RPMI8226 (cell line): Measurements from ENCODE around the gene AFAP1.

ENCODE experiments used
- DNase-seq: peaks from one replicate; pipeline ENCODE4 v3.0.0-alpha.2; 2015

The AFAP1 gene, protein sequence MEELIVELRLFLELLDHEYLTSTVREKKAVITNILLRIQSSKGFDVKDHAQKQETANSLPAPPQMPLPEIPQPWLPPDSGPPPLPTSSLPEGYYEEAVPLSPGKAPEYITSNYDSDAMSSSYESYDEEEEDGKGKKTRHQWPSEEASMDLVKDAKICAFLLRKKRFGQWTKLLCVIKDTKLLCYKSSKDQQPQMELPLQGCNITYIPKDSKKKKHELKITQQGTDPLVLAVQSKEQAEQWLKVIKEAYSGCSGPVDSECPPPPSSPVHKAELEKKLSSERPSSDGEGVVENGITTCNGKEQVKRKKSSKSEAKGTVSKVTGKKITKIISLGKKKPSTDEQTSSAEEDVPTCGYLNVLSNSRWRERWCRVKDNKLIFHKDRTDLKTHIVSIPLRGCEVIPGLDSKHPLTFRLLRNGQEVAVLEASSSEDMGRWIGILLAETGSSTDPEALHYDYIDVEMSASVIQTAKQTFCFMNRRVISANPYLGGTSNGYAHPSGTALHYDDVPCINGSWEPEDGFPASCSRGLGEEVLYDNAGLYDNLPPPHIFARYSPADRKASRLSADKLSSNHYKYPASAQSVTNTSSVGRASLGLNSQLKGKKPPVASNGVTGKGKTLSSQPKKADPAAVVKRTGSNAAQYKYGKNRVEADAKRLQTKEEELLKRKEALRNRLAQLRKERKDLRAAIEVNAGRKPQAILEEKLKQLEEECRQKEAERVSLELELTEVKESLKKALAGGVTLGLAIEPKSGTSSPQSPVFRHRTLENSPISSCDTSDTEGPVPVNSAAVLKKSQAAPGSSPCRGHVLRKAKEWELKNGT

DNA sequence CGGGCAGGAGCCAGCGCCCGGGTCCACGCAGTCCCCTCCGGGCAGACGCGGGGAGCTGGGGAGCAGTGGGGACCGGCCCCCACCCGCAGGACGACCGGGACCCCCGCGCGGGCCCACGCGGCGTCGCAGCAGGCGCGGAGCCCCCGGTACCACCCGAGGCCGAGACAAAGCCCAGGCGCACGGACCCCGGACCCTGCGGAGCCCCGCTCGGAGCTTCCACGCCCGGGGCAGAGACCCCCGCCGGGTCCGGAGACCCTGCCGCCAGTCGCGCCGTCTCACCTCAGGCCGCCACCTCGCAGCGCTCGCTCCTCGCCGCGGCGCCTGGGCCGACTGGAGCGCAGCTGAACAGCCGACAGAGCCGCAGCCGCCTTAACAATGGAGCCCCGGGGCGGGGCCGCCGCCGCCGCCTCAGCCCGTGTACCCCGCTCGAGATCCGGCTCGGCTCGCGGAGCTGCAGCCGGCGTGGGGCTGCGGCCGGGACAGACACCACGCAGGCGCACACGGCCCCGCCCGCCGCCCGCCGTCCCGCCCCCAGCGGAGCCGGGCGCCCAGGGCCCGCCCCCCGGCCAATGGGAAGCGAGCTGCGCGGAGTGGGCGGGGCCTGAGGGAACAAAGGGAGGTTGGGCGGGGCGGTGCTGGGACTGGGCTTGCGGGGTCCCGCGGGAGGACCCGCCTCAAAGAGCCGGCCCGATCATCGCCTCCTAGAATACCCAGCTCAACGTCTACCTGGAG lies at the start of gene AFAP1:
TSS of gene AFAP1 (minus strand) at position 485 of the 732 bp plus-strand sequence. CDS start 67,783 bp downstream, outside the sequence.
- peak; percentile 59 for DNase-seq

DNA sequence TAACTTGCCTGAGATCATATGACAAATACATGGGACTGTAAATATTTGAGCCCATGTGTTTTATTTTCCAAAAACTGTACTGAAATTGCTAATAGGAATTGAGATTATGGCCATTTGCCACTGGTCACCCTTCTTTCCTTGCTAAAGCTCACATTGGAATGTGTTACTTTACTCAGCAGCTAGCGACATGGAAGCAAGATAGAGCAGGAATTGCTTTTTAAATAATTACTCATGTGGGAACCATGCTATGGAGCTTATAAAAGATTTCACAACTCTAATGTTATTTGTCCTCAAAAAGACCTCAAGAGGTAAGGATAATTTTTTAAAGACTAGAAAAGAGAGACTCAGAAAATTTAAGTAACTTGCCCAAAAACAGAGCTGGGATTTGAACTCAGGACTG lies 48.8 kb upstream of the AFAP1 start:
- no peak for DNase-seq

DNA sequence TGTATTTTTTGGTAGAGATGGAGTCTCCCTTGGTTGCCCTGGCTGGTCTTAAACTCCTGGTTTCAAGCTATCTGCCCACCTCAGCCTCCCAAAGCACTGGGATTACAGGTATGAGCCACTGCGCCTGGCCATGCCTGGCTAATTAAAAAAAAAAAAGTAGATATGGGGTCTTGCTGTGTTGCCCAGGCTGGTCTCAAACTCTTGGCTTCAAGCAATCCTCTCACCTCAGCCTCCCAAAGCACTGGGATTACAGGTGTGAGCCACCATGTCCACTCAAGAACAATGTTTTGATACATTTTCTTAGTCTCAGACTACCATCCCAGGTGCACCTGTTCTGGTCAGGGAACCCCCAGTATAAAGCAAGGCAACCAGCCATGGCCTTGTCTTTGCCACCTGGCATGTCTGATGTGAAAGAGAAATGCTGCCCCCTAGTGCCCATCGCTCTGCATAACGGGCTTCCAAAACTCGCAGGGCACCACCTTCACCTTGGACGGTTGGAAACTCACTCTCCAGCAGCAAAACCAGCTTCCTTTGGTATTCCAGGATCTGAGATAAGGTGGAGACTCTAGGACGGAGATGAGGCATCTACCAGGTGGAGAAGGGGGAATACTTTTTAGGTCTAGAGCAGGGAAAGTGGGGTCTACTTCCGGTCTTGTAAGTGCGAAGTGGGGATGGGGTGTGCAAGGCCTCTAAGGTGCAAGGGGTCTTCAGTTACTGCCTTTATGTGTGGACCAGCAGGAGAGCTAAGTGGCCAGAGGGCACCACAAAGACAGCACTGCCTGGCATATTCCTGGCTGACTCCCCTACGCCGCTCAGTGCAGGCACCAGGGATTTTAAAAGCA lies 47.7 kb upstream of the AFAP1 start:
- DNase-seq: peak; percentile 72

DNA sequence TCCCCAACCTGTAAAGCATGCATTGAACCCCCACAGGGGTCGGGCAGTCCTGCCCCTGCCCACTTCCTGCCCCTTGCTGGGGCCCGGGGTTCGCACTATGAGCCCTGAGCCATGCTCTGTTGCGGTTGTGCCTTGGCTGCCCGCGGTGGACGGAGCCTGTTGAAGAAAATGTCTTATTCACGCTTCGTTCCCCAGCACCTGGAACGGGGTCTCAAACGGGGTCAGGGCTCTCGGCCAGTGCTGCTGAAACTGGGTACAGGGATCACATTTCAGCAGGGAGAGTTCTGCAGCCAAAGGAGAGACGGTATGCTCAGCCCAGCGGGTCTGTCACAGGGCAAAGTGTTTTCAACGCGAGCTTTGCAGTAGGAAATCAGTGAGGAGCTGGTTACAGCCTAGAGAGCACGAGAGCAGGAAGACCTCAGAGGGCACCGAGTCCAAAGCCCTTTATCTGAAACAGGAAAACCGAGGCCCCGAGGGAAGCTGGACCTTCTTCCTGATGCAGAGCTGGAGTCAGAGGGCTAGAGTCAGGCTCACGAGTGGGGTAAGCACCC lies 46.3 kb upstream of the AFAP1 start:
- DNase-seq: no peak

DNA sequence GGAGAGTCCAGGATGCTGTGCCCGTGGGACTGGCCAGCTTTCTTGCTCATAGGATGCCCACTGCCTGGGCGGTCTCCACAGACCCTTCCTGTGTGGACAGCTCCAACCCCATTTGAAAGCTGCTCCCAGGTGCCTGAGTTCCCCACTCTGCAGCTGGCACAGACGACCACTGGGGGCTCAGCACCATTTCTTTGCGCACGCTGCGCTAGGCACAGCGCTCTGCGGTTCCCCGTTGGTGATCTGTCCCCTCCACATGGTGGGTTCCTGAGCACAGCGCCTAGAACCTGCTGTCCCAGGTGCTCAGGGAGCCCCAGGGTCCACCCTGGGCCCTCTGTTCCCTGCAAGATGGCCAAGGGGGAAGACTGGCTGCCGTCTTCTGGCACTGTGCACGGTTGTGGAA lies 45.4 kb upstream of the AFAP1 start:
- DNase-seq: no peak

DNA sequence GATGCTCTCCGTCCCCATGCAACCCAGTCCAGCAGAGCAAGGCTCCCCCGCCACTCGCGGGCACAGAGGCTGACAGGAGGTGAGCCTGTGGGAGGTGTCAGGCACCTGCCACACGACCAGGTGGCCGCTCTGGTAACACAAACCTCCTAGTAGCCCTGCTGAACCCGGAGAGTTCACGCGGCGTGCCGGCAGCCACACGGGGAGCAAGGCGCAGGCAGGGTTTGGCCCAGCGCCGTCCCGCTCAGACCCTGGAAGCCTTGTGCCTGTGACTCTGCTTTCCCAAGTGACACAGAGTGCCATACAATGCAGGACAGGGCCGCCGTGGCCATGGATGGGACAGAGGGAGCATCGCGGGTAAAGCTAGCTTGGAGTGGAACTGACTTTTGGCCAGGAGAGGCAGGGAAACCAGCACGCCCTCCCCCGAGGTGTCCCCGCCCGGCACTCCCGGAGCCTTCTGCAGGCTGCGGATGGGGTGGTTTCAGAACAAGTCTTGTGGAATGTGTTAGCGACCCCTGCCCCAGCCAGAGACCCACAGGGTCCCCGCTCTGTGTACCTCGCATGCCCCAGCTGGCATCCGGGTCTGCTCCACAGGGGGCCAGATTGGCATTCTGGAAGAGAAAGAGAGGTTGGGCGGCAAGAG lies 44.7 kb upstream of the AFAP1 start:
- DNase-seq: no peak

DNA sequence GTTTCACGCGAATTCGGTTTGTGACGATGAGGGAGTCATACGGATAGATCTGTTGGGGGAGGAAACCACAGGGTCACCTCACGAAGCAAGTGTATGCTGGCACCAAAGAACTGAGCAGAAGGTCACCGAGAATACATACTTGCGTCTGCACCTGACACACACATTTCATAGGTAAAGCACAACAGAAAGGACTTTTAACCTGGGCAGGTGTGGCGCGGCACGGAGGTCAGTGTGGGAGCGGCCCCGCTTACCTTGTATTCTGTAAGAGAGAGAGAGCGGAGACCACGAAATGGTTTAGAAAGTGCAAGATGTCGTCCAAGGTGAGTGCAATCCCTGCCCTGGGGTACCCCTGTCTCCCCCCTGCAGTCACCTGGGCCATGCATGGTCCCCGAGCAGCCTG lies 43.6 kb upstream of the AFAP1 start:
- DNase-seq: no peak

DNA sequence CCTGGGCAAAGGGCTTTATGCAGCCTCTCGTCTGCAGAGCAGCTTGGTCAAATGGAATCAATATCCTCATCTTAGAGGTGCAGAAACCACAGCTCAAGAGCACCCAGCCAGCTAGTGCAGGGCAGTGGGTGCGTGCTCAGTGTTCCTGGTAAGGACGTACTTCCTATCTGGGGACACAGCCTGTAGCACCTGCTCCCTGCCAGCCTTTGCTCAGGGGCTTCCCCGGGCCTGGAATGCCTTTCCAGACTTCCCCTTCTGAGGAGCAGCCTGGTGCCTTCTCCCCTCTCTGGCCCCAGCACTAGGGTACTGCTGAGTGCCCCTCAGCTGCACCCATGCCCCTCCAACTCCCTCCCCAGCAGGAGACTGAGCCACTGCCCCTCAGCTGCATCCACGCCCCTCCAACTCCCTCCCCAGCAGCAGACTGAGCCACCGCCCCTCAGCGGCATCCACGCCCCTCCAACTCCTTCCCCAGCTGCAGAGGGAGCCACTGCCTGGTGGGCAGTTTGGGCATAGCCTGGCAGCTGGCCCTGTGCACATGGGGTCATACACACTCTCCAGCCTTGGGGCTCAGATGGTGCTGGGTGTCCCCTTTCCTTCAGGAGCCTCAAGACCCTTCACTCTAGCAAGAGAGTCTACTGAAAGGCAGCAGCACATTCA lies 42.2 kb upstream of the AFAP1 start:
- DNase-seq: no peak

DNA sequence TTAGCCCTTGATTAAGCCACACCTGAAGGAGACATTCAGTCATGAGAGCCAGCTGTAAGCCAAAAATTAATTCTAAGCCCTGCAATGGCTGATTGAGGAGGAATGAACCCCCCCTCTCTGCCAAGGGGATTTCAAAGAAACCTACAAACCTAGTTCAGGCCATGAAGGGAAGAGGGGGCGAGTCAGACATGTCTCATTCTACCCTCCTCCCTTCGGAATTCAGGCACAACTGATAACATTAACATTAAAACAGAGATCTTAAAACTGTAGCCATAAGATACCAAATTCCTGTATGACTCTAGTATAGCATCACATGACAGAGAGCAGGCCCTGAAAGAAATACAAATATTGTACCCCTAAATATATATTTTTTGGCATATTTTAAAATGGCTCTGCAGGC lies 40.4 kb upstream of the AFAP1 start:
- no peak for DNase-seq

DNA sequence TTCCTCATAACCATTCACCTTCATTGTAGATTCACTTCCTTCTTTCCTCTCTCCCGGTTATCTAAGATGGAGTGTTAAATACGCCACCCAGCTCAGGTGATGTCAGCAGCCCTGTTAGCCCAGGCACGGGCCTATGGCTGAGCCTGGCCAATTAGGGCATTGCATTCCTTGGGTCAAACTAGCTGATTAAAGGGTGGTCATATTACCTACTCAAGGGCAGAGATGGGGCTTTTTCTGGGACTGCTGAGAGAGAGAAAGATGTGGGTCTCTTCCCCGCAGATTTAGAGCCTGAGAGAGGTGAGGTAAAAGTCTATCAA lies 39.9 kb upstream of the AFAP1 start:
- no peak for DNase-seq

DNA sequence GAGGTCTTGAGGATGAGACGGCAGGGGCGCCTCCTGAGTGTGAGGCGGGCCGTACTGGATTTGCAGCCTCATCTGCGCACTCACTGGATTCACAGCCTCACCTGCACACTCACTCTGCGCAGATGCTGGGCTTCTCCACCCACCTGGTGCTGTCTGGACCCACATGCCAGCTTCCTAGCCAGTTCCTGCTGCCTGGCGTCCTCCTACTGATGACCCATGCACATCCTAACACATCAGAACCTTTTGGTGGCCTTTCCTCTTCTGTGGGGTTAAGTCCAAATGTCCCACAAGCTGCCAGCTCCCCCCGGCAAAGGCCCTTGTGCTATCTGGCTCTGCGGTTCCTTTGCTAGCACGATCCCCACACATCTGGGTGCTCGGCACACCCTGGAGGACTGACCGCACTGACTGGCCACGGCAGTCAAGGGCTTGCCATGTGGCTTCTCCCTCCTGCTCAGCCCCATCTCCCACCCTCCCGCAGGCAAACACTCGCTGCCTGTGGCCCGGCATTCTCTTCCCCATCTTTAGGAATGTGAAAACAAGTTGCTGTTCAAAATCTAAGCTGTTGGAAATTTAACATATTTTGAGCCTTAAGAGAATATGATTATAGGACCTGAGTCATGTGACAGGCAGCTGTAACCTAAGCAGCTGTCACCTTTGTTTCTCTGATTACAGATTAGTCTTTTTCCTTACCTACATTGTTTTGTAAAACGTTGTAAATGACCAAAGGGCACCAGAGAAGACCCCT lies 39.4 kb upstream of the AFAP1 start:
- DNase-seq: no peak

DNA sequence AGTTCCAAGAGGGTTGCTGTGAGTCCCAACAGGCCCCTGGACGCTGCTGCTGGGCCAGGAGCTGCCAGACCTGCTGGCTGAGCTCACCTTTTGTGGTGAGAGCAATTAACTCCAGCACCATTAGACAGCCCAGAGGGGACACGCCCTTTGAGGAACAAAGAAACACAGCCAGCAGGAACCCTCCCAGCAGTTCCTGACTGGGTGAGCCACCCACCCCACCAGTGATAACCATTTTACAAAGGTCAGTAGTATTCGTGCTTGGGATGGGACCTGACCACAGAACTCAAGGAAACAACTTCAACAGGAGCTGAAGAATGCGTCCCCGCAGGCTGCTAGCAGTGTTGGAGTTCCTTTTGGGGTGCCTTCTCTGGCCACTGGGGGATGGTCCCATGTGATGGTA lies 38.8 kb upstream of the AFAP1 start:
- no peak for DNase-seq

DNA sequence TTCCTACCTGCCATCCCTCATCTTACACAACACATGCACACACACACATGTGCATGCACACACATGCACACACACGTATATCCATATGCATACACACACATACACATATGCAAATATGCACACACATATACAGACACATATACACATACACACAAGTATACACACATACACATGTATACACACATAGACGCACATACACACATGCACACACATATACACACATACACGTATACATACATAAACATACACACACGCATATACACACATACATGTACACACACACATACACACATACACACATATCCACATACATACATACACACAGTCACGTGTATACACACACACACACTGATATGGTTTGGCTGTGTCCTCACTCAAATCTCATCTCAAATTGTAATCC lies 37.0 kb upstream of the AFAP1 start:
- no peak for DNase-seq

DNA sequence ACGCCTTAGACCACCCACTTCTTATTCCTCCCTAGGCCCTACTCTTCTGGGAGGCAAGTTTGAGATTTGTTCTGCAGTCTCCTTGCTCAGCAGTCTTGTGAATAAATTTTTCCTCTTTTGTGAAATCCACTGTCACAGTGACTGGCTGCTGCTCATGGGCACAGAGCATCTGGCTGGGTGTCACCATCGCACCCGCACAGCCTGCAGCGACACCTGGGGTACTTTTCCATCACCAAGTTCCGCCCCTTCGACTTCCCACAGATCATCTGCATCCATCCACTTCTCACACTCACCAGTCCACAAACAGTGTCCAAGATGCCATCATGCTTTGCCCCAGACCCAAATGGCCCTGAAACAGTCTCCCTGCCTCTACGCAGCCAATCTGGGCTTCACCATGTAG lies 36.4 kb upstream of the AFAP1 start:
- no peak for DNase-seq

DNA sequence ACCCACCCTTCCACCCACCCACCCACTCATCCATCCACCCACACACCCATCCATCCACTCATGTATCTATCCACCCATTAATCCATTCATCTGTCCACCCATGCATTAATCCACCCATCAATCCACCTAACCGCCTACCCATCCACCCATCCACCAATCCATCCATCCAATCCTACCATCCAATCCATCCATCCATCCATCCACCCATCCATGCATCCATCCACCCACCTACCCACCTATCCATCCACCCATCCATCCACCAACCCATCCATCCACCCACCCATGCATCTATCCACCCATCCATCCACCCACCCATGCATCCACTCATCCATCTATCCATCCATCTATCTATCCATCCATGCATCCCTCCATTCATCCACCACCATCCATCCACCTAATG lies 34.8 kb upstream of the AFAP1 start:
- DNase-seq: no peak

DNA sequence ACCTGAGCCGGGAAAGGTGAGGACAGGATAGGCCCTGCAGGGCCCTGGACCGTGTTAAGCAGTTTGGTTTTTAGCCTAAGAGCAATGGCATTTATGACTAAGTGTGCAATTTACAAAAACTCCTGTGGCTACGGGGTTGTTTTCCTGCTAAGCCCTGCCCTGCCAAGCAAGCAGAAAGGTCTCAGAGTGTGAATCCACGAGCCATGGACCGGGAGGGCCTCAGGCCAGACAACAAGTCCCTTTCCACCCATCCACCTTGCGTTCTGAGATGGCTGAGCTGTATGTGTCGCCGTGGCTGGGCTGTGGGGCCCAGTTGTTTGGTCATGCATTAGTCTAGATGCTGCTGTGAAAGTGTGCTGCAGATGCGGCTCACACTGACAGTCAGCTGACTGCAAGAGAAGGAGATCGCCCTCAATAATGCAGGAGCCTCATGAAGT lies 33.9 kb upstream of the AFAP1 start:
- no peak for DNase-seq

DNA sequence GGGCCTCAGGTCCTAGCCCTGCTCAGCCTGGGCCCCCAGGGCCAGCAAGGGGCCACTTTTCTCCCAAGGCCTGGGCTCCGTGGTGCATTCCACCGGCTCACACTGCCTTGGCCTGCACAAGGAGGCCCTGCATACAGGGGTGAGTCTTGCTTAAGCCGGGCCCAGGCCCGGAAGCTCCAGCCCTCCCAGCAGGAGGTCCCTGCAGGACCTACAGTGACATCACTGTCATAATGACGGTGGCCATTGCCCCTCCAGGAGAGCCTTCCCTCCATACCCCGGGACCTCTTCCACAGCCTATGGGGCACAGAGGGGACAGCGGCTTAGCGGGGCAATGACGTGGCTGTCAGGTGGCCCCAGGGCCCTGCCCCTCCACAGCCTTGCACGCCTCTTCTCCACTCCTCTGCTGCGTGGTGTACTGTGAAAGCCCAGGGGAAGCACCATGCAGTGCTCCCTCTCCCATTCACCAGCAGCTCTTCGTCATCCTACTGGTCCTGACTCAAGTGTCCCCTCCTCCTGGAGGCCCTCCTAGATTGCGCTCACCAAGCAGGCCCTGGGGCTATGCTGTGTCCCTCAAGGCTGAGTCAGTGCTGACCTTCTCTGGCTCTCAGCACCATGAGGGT lies 32.3 kb upstream of the AFAP1 start:
- DNase-seq: no peak

DNA sequence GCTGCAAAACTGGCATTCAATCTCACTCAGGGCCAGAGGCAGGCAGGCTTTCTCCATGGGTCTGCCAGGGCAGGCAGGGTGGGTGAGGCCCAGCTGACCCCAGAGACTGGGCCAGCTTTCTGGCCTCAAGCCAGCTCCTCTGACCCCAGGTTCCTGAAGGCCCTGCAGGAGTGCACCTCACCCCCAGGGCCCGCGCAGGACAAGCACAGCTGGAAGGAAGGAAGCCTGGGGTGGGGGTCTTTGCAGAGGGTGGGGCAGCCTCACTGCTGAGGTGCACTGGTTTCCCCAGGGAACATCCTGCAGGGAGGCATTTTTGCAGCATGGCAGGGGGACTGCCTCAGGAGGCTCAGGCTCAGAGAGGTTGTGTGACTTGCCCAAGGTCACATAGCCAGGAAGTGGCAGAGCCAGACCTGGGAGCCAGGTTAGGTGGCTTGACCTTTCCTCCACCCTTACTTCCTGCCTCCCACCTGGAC lies 31.5 kb upstream of the AFAP1 start:
- DNase-seq: no peak

DNA sequence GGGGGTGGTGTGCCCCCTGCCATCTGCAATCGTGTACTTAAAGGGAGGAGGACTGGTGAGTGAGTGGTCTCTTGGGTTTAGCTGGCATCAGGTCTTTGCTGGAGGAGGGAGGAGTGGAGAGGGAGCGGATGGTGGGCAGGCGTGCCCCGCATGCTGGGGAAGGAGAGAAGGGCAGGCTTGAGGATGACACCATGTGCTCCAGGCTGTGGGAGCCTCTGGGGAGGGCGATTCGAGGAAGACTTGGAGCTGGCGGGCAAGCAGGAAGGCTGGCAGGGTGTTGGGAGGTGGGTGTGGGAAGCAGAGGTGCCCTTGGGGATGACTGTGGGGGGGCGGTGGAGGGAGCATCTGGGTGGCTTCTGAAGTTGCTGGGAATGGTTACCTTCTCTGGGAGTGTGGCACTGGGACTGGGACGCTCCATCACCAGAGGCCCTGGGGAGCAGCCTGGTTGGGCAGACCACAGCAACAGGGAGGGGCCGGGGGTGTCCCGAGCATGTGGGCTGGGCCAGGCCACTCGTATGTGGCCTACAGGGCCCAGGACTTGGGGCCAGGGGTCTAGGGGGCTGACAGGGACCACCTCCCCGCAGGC lies 30.8 kb upstream of the AFAP1 start:
- no peak for DNase-seq
